Measurements from ENCODE around the gene RSPO3. TPM values are rescaled to one million over a fixed set of nuclear protein-coding genes. Genes with fewer than 3 reads are reported as not detected.

The RSPO3 gene
- total RNA-seq, 1 donor from 2014 or later: 8.0 TPM

DNA sequence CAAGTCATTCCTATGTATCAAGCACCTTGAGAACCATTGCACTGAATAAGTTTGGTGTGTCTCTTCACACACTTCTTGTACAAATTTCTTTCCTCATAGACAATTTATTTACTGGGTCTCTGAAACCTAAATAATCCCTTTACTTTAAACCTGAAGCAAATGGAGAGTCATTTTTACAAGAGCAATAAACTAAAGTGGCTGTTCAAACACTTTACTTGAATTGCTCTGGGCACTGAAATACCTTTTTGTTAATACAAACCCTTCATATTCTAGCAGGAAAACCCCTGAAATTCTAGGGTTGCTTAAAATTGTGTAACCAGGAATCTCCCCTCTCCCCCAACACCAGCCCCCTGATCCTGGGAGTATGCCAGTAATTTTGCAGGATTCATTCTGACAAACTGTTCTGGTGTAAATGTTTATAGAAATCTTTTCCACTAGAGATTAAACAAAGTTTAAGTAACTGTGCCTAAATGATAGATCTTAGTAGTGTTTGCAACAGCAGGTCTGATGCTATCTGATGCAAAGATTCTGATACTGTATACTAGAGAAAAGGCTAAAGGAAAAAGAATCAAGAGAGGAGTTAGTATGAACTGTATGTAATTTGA, 13.4 kb downstream of the RSPO3 start:
- H3K27ac ChIP-seq: no peak overlapping the region
- DNase-seq (no peak), ATAC-seq (peak; percentile 23 to 85)
- peaks cover 9% of the 10 kb centered on the region for H3K4me1 ChIP-seq
- intact Hi-C loops (cut with DNase I): no loop called here
- no peak overlapping the region for H3K4me3 ChIP-seq
- H3K27me3 ChIP-seq (ENCODE audit: low read depth): no peaks in the 10 kb centered on the region
- H3K36me3 ChIP-seq: no peaks in the 10 kb centered on the region
- TF ChIP-seq, protein P1, sequence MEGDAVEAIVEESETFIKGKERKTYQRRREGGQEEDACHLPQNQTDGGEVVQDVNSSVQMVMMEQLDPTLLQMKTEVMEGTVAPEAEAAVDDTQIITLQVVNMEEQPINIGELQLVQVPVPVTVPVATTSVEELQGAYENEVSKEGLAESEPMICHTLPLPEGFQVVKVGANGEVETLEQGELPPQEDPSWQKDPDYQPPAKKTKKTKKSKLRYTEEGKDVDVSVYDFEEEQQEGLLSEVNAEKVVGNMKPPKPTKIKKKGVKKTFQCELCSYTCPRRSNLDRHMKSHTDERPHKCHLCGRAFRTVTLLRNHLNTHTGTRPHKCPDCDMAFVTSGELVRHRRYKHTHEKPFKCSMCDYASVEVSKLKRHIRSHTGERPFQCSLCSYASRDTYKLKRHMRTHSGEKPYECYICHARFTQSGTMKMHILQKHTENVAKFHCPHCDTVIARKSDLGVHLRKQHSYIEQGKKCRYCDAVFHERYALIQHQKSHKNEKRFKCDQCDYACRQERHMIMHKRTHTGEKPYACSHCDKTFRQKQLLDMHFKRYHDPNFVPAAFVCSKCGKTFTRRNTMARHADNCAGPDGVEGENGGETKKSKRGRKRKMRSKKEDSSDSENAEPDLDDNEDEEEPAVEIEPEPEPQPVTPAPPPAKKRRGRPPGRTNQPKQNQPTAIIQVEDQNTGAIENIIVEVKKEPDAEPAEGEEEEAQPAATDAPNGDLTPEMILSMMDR (IDR thresholded peaks at IDR 0.05): no peak
- H3K9me3 ChIP-seq: no peaks in the 10 kb centered on the region

DNA sequence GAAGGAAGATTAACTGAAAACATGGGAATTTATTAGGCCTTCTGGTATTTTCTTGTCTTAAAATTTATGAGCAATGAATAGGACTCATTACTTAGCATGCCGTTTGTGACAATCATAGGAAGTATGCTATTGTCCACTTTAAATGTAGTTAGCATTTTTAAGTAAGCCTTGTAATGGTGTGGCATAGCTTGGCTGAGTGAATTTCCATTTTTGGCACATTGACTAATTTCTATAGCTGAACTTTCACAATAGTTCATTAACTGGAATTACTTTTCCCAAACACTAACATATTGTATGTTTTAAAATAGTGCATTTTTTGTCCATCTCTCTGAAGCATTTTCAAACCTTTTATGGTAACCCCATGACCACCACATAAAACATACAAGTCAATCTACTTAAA, 15.7 kb downstream of the RSPO3 start:
- Histone ChIP-seq H3K27me3 (ENCODE audit: low read depth) (no peaks in the 10 kb centered on the region), H3K36me3 (no peaks in the 10 kb centered on the region), H3K4me3 (no peak overlapping the region), H3K9me3 (no peaks in the 10 kb centered on the region), H3K27ac (no peak overlapping the region), H3K4me1 (peaks cover 9% of the 10 kb centered on the region)
- TF ChIP-seq, protein P1 (IDR thresholded peaks at IDR 0.05): no peak
- ATAC-seq (no peak), DNase-seq (no peak)
- intact Hi-C loops (cut with DNase I): no loop called here

DNA sequence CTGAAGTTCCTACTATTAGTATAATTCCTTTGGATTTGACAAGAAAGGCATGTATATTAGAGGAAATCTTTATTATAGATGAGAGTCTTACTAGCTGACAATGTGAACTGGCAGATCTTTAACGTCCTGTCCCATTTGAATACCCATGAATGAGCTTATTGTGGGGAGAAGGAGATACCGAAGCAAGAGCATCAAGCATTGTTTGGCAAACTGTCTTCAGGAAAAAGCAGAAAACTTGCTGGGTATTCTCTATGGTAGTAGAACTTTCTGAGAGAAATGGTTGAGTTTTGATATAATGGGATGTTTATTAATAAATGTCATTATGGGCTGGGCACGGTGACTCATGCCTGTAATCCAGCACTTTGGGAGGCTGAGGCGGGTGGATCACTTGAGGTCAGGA, 18.3 kb downstream of the RSPO3 start:
- Histone ChIP-seq H3K4me3 (no peak overlapping the region), H3K4me1 (peaks cover 9% of the 10 kb centered on the region), H3K36me3 (no peaks in the 10 kb centered on the region), H3K27me3 (ENCODE audit: low read depth) (no peaks in the 10 kb centered on the region), H3K9me3 (no peaks in the 10 kb centered on the region), H3K27ac (no peak overlapping the region)
- TF ChIP-seq, protein P1 (IDR thresholded peaks at IDR 0.05): no peak
- DNase-seq (no peak), ATAC-seq (no peak)
- intact Hi-C loops (cut with DNase I): no loop called here

DNA sequence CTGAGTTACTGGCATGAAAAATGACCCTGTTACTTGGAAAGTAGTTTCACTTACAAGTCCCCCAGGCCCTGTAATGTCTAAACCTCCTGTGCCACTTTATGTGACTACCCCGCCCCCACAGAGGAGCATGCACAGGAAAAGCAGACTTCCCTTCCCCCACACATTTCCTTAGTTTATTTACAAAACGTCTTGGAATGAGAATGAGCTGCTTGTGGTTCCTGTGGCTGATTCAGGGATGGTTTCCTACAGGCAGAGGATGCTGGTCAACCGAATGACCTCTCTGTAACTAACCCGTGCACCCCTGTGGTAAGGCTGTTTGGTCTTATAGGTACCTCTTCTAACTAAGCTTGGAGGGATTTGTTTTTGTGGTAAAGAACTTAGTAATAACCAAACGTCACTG, 28.5 kb downstream of the RSPO3 start:
- Histone ChIP-seq H3K27me3 (ENCODE audit: low read depth) (no peaks in the 10 kb centered on the region), H3K9me3 (no peaks in the 10 kb centered on the region), H3K27ac (no peak overlapping the region), H3K4me3 (no peak overlapping the region), H3K36me3 (no peaks in the 10 kb centered on the region), H3K4me1 (no peaks in the 10 kb centered on the region)
- intact Hi-C loops (cut with DNase I): no loop called here
- TF ChIP-seq, protein P1 (IDR thresholded peaks at IDR 0.05): no peak
- ATAC-seq (peak in 1 of 2 donors; percentile 32), DNase-seq (no peak)

DNA sequence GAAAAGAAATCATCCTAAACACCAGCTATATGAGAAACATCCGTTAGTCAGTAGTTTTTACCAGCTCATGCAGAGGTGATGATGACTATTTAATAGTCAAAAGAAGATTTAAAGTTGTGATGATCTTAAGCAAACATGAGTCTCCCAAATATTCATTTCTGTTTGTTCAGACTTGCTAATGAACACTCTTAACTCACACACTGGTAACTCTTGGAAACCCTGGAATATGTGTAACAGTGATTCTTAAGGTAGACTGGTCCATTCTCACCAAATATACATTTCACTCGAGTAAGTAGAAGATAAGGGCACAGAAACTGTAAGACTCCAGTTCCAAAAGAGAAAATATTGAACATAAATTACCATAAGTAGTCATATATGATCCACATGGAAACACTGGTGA, 29.1 kb downstream of the RSPO3 start:
- ATAC-seq (no peak), DNase-seq (no peak)
- Histone ChIP-seq H3K4me1 (no peaks in the 10 kb centered on the region), H3K36me3 (no peaks in the 10 kb centered on the region), H3K27ac (no peak overlapping the region), H3K27me3 (ENCODE audit: low read depth) (no peaks in the 10 kb centered on the region), H3K9me3 (no peaks in the 10 kb centered on the region), H3K4me3 (no peak overlapping the region)
- TF ChIP-seq, protein P1 (IDR thresholded peaks at IDR 0.05): no peak
- intact Hi-C loops (cut with DNase I): no loop called here

Data from lower lobe of right lung (tissue), 2 donors.